HepG2 (cell line): ENCODE data around the gene RANBP3L. TPM values are rescaled to one million over a fixed set of nuclear protein-coding genes. Genes with fewer than 3 reads are reported as not detected.

Experiments used
- ATAC-seq: fragments of 200-7000 bp; cut with Tn5 transposase; 3 replicates; pipeline ENCODE4 v1.9.1; 2020; ENCODE audit warnings: mild to moderate bottlenecking, moderate library complexity
- BruUV-seq: library from RNA; stranded (reverse); fragments of 400-500 nt; replicated peaks from 2 replicates; lab custom pipeline; 2021; lab: Mats Ljungman, UMichigan
- CTCF ChIA-PET: fragments of 300-600 bp; formaldehyde crosslinking; extraction: SDS; loops from one replicate; lab custom pipeline; 2021; ENCODE audit warnings: low total read pairs, inconsistent platforms, low intra/inter-chr PET ratio; lab: Yijun Ruan, JAX
- POLR2A ChIA-PET: fragments of 350-600 bp; sonication (Branson Sonifier 250); formaldehyde crosslinking; loops from one replicate; lab custom pipeline; 2020; ENCODE audit warnings: antibody characterized with exemption, inconsistent platforms; lab: Yijun Ruan, JAX
- DNase-seq: peaks from one replicate; pipeline ENCODE4 v3.0.0-alpha.2; 2015; ENCODE audit warnings: low spot score
- FAIRE-seq: peaks from 3 replicates; lab custom pipeline; 2011; peaks lifted over from hg19 to GRCh38; lab: Jason Lieb, UNC
- H2AFZ ChIP-seq: one replicate; pipeline ENCODE4 v1.6.1; 2011; ENCODE audit warnings: low read length, inconsistent platforms
- H3K27ac ChIP-seq: fragments of 300-600 bp; 3 replicates; pipeline ENCODE4 v1.8.0; 2011; ENCODE audit warnings: mixed run types, mild to moderate bottlenecking, mixed read lengths, low read length, inconsistent platforms; ENCODE audit not compliant: insufficient read depth; ENCODE audit errors: extremely low read length
- H3K27me3 ChIP-seq, 2 experiments: fragments of 200-600 bp in 1 of 2; 2 replicates in 1 of 2; 3 replicates in 1 of 2; pipeline versions ENCODE4 v1.6.0 to v1.8.0; 2011; ENCODE audit warnings: low read length in 2 of 2, mild to moderate bottlenecking in 2 of 2, moderate library complexity in 2 of 2, inconsistent platforms in 1 of 2; ENCODE audit not compliant: insufficient read depth in 2 of 2, control insufficient read depth in 1 of 2
- H3K36me3 ChIP-seq, 2 experiments: fragments of 200-600 bp in 1 of 2; replicated peaks in 1 of 2; 2 replicates in 1 of 2; 3 replicates in 1 of 2; pipeline versions ENCODE4 v1.5.1 to v1.8.0; 2011; ENCODE audit warnings: low read length in 2 of 2, inconsistent platforms in 1 of 2; ENCODE audit not compliant: insufficient read depth in 2 of 2, control insufficient read depth in 1 of 2
- H3K4me1 ChIP-seq: 2 replicates; pipeline ENCODE4 v1.5.1; 2012; ENCODE audit warnings: low read length, inconsistent platforms; ENCODE audit not compliant: insufficient read depth
- H3K4me2 ChIP-seq: 2 replicates; pipeline ENCODE4 v1.6.0; 2011; ENCODE audit warnings: low read depth, low read length, inconsistent platforms
- H3K4me3 ChIP-seq, 3 experiments: fragments of 200-600 bp in 1 of 3; sonication (generic), shearing (Covaris generic) in 1 of 3; replicated peaks in 1 of 3; 2 replicates each; pipeline ENCODE4 v1.5.1; 2011 to 2016; ENCODE audit warnings: low read length in 3 of 3, inconsistent platforms in 2 of 3, low read depth in 2 of 3, mild to moderate bottlenecking in 2 of 3, control low read depth in 1 of 3, mixed read lengths in 1 of 3; ENCODE audit not compliant: insufficient read depth in 1 of 3
- H3K79me2 ChIP-seq: one replicate; pipeline ENCODE4 v1.6.1; 2011; ENCODE audit warnings: low read length, inconsistent platforms; ENCODE audit not compliant: insufficient read depth
- H3K9ac ChIP-seq: 2 replicates; pipeline ENCODE4 v1.6.0; 2011; ENCODE audit warnings: mild to moderate bottlenecking, low read depth, low read length, inconsistent platforms; ENCODE audit not compliant: insufficient read depth
- H3K9me3 ChIP-seq: 2 replicates; pipeline ENCODE4 v1.5.1; 2012; ENCODE audit warnings: mild to moderate bottlenecking, low read length
- H4K20me1 ChIP-seq: 2 replicates; pipeline ENCODE4 v1.6.0; 2011; ENCODE audit warnings: inconsistent platforms, mild to moderate bottlenecking, low read length, moderate library complexity; ENCODE audit not compliant: insufficient read depth
- ATF7 ChIP-seq, 2 experiments: fragments of 450-650 bp in 1 of 2; sonication (generic) in 1 of 2; formaldehyde crosslinking in 1 of 2; IDR thresholded peaks; 2 replicates each; pipeline versions ENCODE4 v1.4.0 to v1.6.1; 2016 to 2020; ENCODE audit warnings: antibody characterized with exemption in 1 of 2, mild to moderate bottlenecking in 1 of 2, missing genetic modification reagents in 1 of 2
- FOXO1 ChIP-seq: sonication (generic); formaldehyde crosslinking; IDR thresholded peaks from 2 replicates; pipeline ENCODE4 v1.4.0; 2020; ENCODE audit warnings: missing genetic modification reagents
- HES4 ChIP-seq: sonication (generic); formaldehyde crosslinking; IDR thresholded peaks from 2 replicates; pipeline ENCODE4 v1.9.0; 2021; ENCODE audit warnings: mild to moderate bottlenecking, missing genetic modification reagents, borderline replicate concordance
- HMGXB4 ChIP-seq, 2 experiments: sonication (generic) in 1 of 2; formaldehyde crosslinking in 1 of 2; IDR thresholded peaks; 2 replicates each; pipeline versions ENCODE4 v1.4.0 to v1.6.1; 2018 to 2020; ENCODE audit warnings: missing genetic modification reagents in 2 of 2, borderline replicate concordance in 1 of 2, low read depth in 1 of 2, mild to moderate bottlenecking in 1 of 2, missing biosample characterization in 1 of 2
- HNRNPL ChIP-seq: fragments of 200-400 bp; formaldehyde crosslinking; IDR thresholded peaks from 2 replicates; pipeline ENCODE4 v1.6.1; 2017; ENCODE audit warnings: mild to moderate bottlenecking, low read depth, low read length
- JDP2 ChIP-seq: sonication (generic); formaldehyde crosslinking; IDR thresholded peaks from 2 replicates; pipeline ENCODE4 v1.8.1; 2022; ENCODE audit warnings: missing genetic modification reagents, borderline replicate concordance
- JUN ChIP-seq: sonication (generic); formaldehyde crosslinking; IDR thresholded peaks from 2 replicates; pipeline ENCODE4 v1.4.0; 2020; ENCODE audit warnings: mild to moderate bottlenecking, missing genetic modification reagents
- MIER2 ChIP-seq: IDR thresholded peaks from 2 replicates; pipeline ENCODE4 v1.6.1; 2016; ENCODE audit warnings: missing biosample characterization, missing genetic modification reagents
- TARDBP ChIP-seq: sonication (generic); formaldehyde crosslinking; IDR thresholded peaks from 2 replicates; pipeline ENCODE4 v1.8.0; 2022; ENCODE audit warnings: mild to moderate bottlenecking, missing genetic modification reagents
- ZNF224 ChIP-seq: sonication (generic); formaldehyde crosslinking; IDR thresholded peaks from 2 replicates; pipeline ENCODE4 v1.5.0; 2020; ENCODE audit warnings: mild to moderate bottlenecking, missing genetic modification reagents
- ZNF24 ChIP-seq: fragments of 450-650 bp; IDR thresholded peaks from 2 replicates; pipeline ENCODE4 v1.6.1; 2017; ENCODE audit warnings: antibody characterized with exemption, mild to moderate bottlenecking
- ZNF343 ChIP-seq: sonication (generic); formaldehyde crosslinking; IDR thresholded peaks from 2 replicates; pipeline ENCODE4 v1.4.0; 2020; ENCODE audit warnings: mild to moderate bottlenecking, missing genetic modification reagents
- ZNF441 ChIP-seq: sonication (generic); formaldehyde crosslinking; IDR thresholded peaks from 2 replicates; pipeline ENCODE4 v1.7.0; 2021; ENCODE audit warnings: missing genetic modification reagents, borderline replicate concordance
- ZUFSP ChIP-seq: sonication (generic); formaldehyde crosslinking; IDR thresholded peaks from 2 replicates; pipeline ENCODE4 v1.9.0; 2021; ENCODE audit warnings: missing genetic modification reagents, mild to moderate bottlenecking, borderline replicate concordance
- WGBS: methylation state at CpG from one replicate; pipeline ENCODE4 v1.1.6; 2017; ENCODE audit warnings: low lambda C conversion rate; 5-methylcytosine and 5-hydroxymethylcytosine counted together
- in situ Hi-C: cut with HindIII; loops from 2 replicates; pipeline ENCODE4 v1.10.0; 2017; ENCODE audit warnings: low pct_unique_long_range_greater_than_20kb; ENCODE audit not compliant: extremely low pct_ligation_motif_present
- intact Hi-C: fragments of 100-400 bp; cut with micrococcal nuclease; formaldehyde crosslinking; loops from one replicate; pipeline ENCODE4 v1.10.0; 2022; ENCODE audit not compliant: unreplicated experiment
- polyA plus RNA-seq, 8 experiments: library from polyadenylated mRNA; depleted of rRNA in 3 of 8; stranded (reverse) in 7 of 8; unstranded in 1 of 8; fragments of >200 nt; fragmentation: Illumina TruSeq in 4 of 8; extraction: Trizol in 4 of 8; gene quantifications; 2 replicates each; pipeline versions ENCODE4 v1.2.1 to v1.2.3, GENCODE V29; 2011 to 2016; ENCODE audit warnings: low read depth in 4 of 8, missing spikeins in 1 of 8, mixed read lengths in 1 of 8; ENCODE audit not compliant: insufficient read depth in 1 of 8
- total RNA-seq, 5 experiments: library from RNA; depleted of rRNA; stranded (reverse); fragments of >200 nt; fragmentation: Illumina TruSeq; extraction: Trizol; gene quantifications; 2 replicates each; pipeline ENCODE4 v1.2.3, GENCODE V29; 2016; ENCODE audit warnings: low read depth in 1 of 5

The RANBP3L gene
- total and polyA plus RNA-seq, 2 of the 13 experiments (the other 11 are each of a cell fraction or from before 2014, with no cell fraction given): 0.09 TPM; not detected in 1

GRCh38 chr5:36237751-36238150, 64.0 kb downstream of the RANBP3L start:
- H3K79me2 ChIP-seq: peaks cover 69% of the 10 kb centered on the region
- H3K9ac ChIP-seq: no peak overlapping the region
- H3K4me3 ChIP-seq: no peak overlapping the region
- H3K4me1 ChIP-seq: peaks cover 50% of the 10 kb centered on the region
- ATAC-seq: no peak
- POLR2A ChIA-PET: interaction anchor here (0.9 to 1.3 kb wide), 2 partner anchors 56 to 166 kb away, joined by 3 read pairs; no protein-coding TSS in a partner anchor
- no peak for TF ChIP-seq HES4
- no peaks in the 10 kb centered on the region for H4K20me1 ChIP-seq
- FAIRE-seq: no peak
- CTCF ChIA-PET: no interaction called here
- 92% methylated on average over 2 of the region's 2 CpGs for WGBS
- DNase-seq: no peak
- intact Hi-C loops: no loop called here
- H3K27me3 ChIP-seq: no peaks in the 10 kb centered on the region
- in situ Hi-C loops: no loop called here
- H2AFZ ChIP-seq: no peak overlapping the region
- no peaks in the 10 kb centered on the region for H3K9me3 ChIP-seq
- no TSS peak for BruUV-seq
- H3K36me3 ChIP-seq: no peaks in the 10 kb centered on the region
- H3K27ac ChIP-seq: no peak overlapping the region
- peak overlapping the region; percentile 21; the same call in 1 of the 2 replicates for H3K4me2 ChIP-seq

- Histone ChIP-seq H3K4me3 (no peak overlapping the region), H3K36me3 (no peaks in the 10 kb centered on the region), H3K79me2 (peaks cover 76% of the 10 kb centered on the region), H4K20me1 (no peaks in the 10 kb centered on the region), H2AFZ (no peak overlapping the region), H3K27ac (no peak overlapping the region), H3K4me1 (peaks cover 45% of the 10 kb centered on the region), H3K9me3 (no peaks in the 10 kb centered on the region), H3K27me3 (no peaks in the 10 kb centered on the region), H3K9ac (no peak overlapping the region), H3K4me2 (no peak overlapping the region)
- intact Hi-C loops: no loop called here
- in situ Hi-C loops: no loop called here
- no TSS peak for BruUV-seq
- ChIA-PET POLR2A (interaction anchor here (1.0 to 1.3 kb wide), 2 partner anchors 55 to 167 kb away, joined by 3 read pairs; no protein-coding TSS in a partner anchor), CTCF (no interaction called here)
- DNase-seq (no peak), FAIRE-seq (no peak), ATAC-seq (no peak)
- TF ChIP-seq TARDBP: no peak
- no peak for TF ChIP-seq MIER2 (CRISPR knock-in tag)
- TF ChIP-seq ZNF224 (CRISPR knock-in tag): no peak
- TF ChIP-seq HNRNPL: no peak
- no peak for TF ChIP-seq JDP2 (CRISPR knock-in tag)
- TF ChIP-seq ZNF343 (CRISPR knock-in tag): no peak
- no peak for TF ChIP-seq ZUFSP (CRISPR knock-in tag)
- TF ChIP-seq JUN (CRISPR knock-in tag): no peak
- no peak for TF ChIP-seq FOXO1
- no peak for TF ChIP-seq ZNF24
- TF ChIP-seq ZNF441 (CRISPR knock-in tag): no peak
- no peak for TF ChIP-seq ATF7 (IDR thresholded peaks at IDR 0.05)
- TF ChIP-seq ATF7 (CRISPR knock-in tag; IDR thresholded peaks at IDR 0.05): no peak
- no peak for TF ChIP-seq HMGXB4 (CRISPR knock-in tag; IDR thresholded peaks at IDR 0.05; ENCODE audit: borderline replicate concordance in 1 of 2, low read depth in 1 of 2)
Measured at GRCh38 chr5:36236801-36237200, 64.9 kb downstream of the RANBP3L start.
